NCI-H2196 treated with DMSO at 0.1 percent for 48 hours (cell line): ENCODE measurements around the gene LYPLAL1.
A peak's percentile ranks its signal among the peaks of the same experiment; 100 is the strongest.

Source experiments
- DNase-seq: peaks from one replicate; lab custom pipeline; 2025; ENCODE audit not compliant: unreplicated experiment; lab: John Stamatoyannopoulos, UW

LYPLAL1 gene

GRCh38 chr1:219173758-219174459, at the start of gene LYPLAL1:
LYPLAL1 (plus strand) TSS chr1:219173878; CDS start chr1:219173891, 13 bp downstream.
- DNase-seq: peak; percentile 61

GRCh38 chr1:219124163-219124562, 49.5 kb upstream of the LYPLAL1 start:
- no peak for DNase-seq

GRCh38 chr1:219125342-219125741, 48.3 kb upstream of the LYPLAL1 start:
- DNase-seq: no peak

GRCh38 chr1:219126377-219126776, 47.3 kb upstream of the LYPLAL1 start:
- DNase-seq: no peak

GRCh38 chr1:219128957-219129356, 44.7 kb upstream of the LYPLAL1 start:
- no peak for DNase-seq

GRCh38 chr1:219130366-219130935, 43.2 kb upstream of the LYPLAL1 start:
- DNase-seq: no peak

GRCh38 chr1:219132939-219133338, 40.7 kb upstream of the LYPLAL1 start:
- no peak for DNase-seq

- DNase-seq: no peak
Observed at GRCh38 chr1:219138747-219139146, 34.9 kb upstream of the LYPLAL1 start.

GRCh38 chr1:219140303-219140877, 33.3 kb upstream of the LYPLAL1 start:
- DNase-seq: no peak

- DNase-seq: no peak
Observed at GRCh38 chr1:219143735-219144134, 29.9 kb upstream of the LYPLAL1 start.

- DNase-seq: no peak
Observed at GRCh38 chr1:219144658-219145315, 28.9 kb upstream of the LYPLAL1 start.

GRCh38 chr1:219147571-219148019, 26.1 kb upstream of the LYPLAL1 start:
- DNase-seq: no peak

- no peak for DNase-seq
Observed at GRCh38 chr1:219149009-219149577, 24.6 kb upstream of the LYPLAL1 start.

GRCh38 chr1:219149953-219150352, 23.7 kb upstream of the LYPLAL1 start:
- DNase-seq: no peak

- DNase-seq: no peak
Observed at GRCh38 chr1:219150913-219151312, 22.8 kb upstream of the LYPLAL1 start.

GRCh38 chr1:219151467-219151866, 22.2 kb upstream of the LYPLAL1 start:
- DNase-seq: no peak

- no peak for DNase-seq
Observed at GRCh38 chr1:219152751-219153150, 20.9 kb upstream of the LYPLAL1 start.

- no peak for DNase-seq
Observed at GRCh38 chr1:219153723-219154122, 20.0 kb upstream of the LYPLAL1 start.

- no peak for DNase-seq
Observed at GRCh38 chr1:219155135-219155534, 18.5 kb upstream of the LYPLAL1 start.

GRCh38 chr1:219159946-219160645, 13.6 kb upstream of the LYPLAL1 start:
- DNase-seq: no peak

- DNase-seq: no peak
Observed at GRCh38 chr1:219160967-219161366, 12.7 kb upstream of the LYPLAL1 start.
